ENCODE results near the gene GFRA1. TPM values are rescaled to one million over a fixed set of nuclear protein-coding genes. Genes with fewer than 3 reads are reported as not detected.

The GFRA1 gene
- total RNA-seq, 1 donor from 2014 or later, result 4.2 TPM

GRCh38 chr10:116195583-116195982 lies 77.4 kb downstream of the GFRA1 start:
- Mint-ChIP-seq H3K27me3 (ENCODE audit: unreplicated experiment) (peaks cover 7% of the 10 kb centered on the region), H3K9me3 (ENCODE audit: unreplicated experiment) (no peaks in the 10 kb centered on the region), H3K4me1 (ENCODE audit: unreplicated experiment) (peaks cover 3% of the 10 kb centered on the region), H3K4me3 (ENCODE audit: unreplicated experiment) (no peak overlapping the region), H3K27ac (ENCODE audit: unreplicated experiment) (no peak overlapping the region), H3K36me3 (ENCODE audit: low read depth, unreplicated experiment) (peaks cover 3% of the 10 kb centered on the region)
- TF ChIP-seq CTCF (IDR thresholded peaks at IDR 0.05; ENCODE audit: unreplicated experiment), result no peak
- DNase-seq (ENCODE audit: low spot score), result no peak

- Mint-ChIP-seq H3K27me3 (ENCODE audit: unreplicated experiment) (peaks cover 4% of the 10 kb centered on the region), H3K27ac (ENCODE audit: unreplicated experiment) (no peak overlapping the region), H3K9me3 (ENCODE audit: unreplicated experiment) (no peaks in the 10 kb centered on the region), H3K4me1 (ENCODE audit: unreplicated experiment) (peaks cover 3% of the 10 kb centered on the region), H3K36me3 (ENCODE audit: low read depth, unreplicated experiment) (peaks cover 3% of the 10 kb centered on the region), H3K4me3 (ENCODE audit: unreplicated experiment) (no peak overlapping the region)
- no peak for TF ChIP-seq CTCF (IDR thresholded peaks at IDR 0.05; ENCODE audit: unreplicated experiment)
- no peak for DNase-seq (ENCODE audit: low spot score)
Measured at GRCh38 chr10:116195039-116195438, 78.0 kb downstream of the GFRA1 start.

- no peak for TF ChIP-seq CTCF (IDR thresholded peaks at IDR 0.05; ENCODE audit: unreplicated experiment)
- peaks cover 7% of the 10 kb centered on the region for H3K27me3 Mint-ChIP-seq (ENCODE audit: unreplicated experiment)
- peaks cover 6% of the 10 kb centered on the region for H3K4me1 Mint-ChIP-seq (ENCODE audit: unreplicated experiment)
- H3K27ac Mint-ChIP-seq (ENCODE audit: unreplicated experiment), result no peak overlapping the region
- H3K4me3 Mint-ChIP-seq (ENCODE audit: unreplicated experiment), result no peak overlapping the region
- no peak for DNase-seq (ENCODE audit: low spot score)
- H3K36me3 Mint-ChIP-seq (ENCODE audit: low read depth, unreplicated experiment), result peaks cover 3% of the 10 kb centered on the region
- H3K9me3 Mint-ChIP-seq (ENCODE audit: unreplicated experiment), result no peaks in the 10 kb centered on the region
Measured at GRCh38 chr10:116194061-116194460, 78.9 kb downstream of the GFRA1 start.

- Mint-ChIP-seq H3K4me1 (ENCODE audit: unreplicated experiment) (peaks cover 15% of the 10 kb centered on the region), H3K27ac (ENCODE audit: unreplicated experiment) (no peak overlapping the region), H3K27me3 (ENCODE audit: unreplicated experiment) (peaks cover 3% of the 10 kb centered on the region), H3K9me3 (ENCODE audit: unreplicated experiment) (no peaks in the 10 kb centered on the region), H3K36me3 (ENCODE audit: low read depth, unreplicated experiment) (peaks cover 3% of the 10 kb centered on the region), H3K4me3 (ENCODE audit: unreplicated experiment) (no peak overlapping the region)
- no peak for DNase-seq (ENCODE audit: low spot score)
- TF ChIP-seq CTCF (IDR thresholded peaks at IDR 0.05; ENCODE audit: unreplicated experiment), result no peak
Measured at GRCh38 chr10:116190883-116191282, 82.1 kb downstream of the GFRA1 start.

- DNase-seq (ENCODE audit: low spot score), result no peak
- peaks cover 4% of the 10 kb centered on the region for H3K27me3 Mint-ChIP-seq (ENCODE audit: unreplicated experiment)
- peaks cover 15% of the 10 kb centered on the region for H3K4me1 Mint-ChIP-seq (ENCODE audit: unreplicated experiment)
- no peaks in the 10 kb centered on the region for H3K9me3 Mint-ChIP-seq (ENCODE audit: unreplicated experiment)
- TF ChIP-seq CTCF (IDR thresholded peaks at IDR 0.05; ENCODE audit: unreplicated experiment), result no peak
- H3K27ac Mint-ChIP-seq (ENCODE audit: unreplicated experiment), result no peak overlapping the region
- H3K4me3 Mint-ChIP-seq (ENCODE audit: unreplicated experiment), result no peak overlapping the region
- no peaks in the 10 kb centered on the region for H3K36me3 Mint-ChIP-seq (ENCODE audit: low read depth, unreplicated experiment)
Measured at GRCh38 chr10:116186273-116186672, 86.7 kb downstream of the GFRA1 start.

Data from endothelial cell (in vitro differentiated cells).